Testis (tissue), 2 donors: ENCODE data around the gene SHTN1.

Source experiments
- POLR2A ChIP-seq: fragments of 450-650 bp; IDR thresholded peaks from one replicate; pipeline ENCODE4 v1.6.1; 2017; ENCODE audit warnings: antibody characterized with exemption, mild to moderate bottlenecking, moderate library complexity
- TF ChIP-seq, protein P1 (sequence below), 3 experiments: fragments of 450-650 bp in 2 of 3; fragments of 200-600 bp in 1 of 3; sonication (generic) in 1 of 3; IDR thresholded peaks; one replicate each; pipeline ENCODE4 v1.5.1; 2016 to 2019; ENCODE audit warnings: antibody characterized with exemption in 3 of 3, mild to moderate bottlenecking in 2 of 3, moderate library complexity in 1 of 3

DNA sequence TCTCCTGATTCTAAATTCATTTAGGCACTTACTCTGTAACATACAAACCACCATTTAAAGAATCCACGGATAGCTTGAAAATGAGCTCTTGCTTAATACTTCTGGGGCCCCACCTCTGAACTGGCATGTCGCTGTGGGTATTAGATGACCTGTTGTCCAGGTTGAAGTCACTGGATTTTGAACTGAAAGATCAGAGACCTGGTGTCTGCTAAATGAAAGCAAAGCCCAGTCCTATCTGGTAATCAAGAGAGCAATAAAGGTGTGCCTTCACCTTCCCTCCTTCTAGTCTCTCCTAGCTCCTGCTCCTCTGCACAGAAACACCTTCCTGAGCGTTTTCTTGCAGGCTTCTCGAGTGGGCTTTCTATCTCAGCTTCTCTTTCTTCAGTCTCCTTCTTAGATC is 151.3 kb downstream of the SHTN1 start:
- TF ChIP-seq, protein P1, sequence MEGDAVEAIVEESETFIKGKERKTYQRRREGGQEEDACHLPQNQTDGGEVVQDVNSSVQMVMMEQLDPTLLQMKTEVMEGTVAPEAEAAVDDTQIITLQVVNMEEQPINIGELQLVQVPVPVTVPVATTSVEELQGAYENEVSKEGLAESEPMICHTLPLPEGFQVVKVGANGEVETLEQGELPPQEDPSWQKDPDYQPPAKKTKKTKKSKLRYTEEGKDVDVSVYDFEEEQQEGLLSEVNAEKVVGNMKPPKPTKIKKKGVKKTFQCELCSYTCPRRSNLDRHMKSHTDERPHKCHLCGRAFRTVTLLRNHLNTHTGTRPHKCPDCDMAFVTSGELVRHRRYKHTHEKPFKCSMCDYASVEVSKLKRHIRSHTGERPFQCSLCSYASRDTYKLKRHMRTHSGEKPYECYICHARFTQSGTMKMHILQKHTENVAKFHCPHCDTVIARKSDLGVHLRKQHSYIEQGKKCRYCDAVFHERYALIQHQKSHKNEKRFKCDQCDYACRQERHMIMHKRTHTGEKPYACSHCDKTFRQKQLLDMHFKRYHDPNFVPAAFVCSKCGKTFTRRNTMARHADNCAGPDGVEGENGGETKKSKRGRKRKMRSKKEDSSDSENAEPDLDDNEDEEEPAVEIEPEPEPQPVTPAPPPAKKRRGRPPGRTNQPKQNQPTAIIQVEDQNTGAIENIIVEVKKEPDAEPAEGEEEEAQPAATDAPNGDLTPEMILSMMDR (IDR thresholded peaks at IDR 0.05) = no peak
- TF ChIP-seq POLR2A = no peak
